Transverse colon (tissue), 4 donors: Measurements from ENCODE around the gene GAA.

Experiments used
- EP300 ChIP-seq: sonication (generic); formaldehyde crosslinking; IDR thresholded peaks from one replicate; pipeline ENCODE4 v1.6.1; 2017; ENCODE audit warnings: antibody characterized with exemption, low read depth
- POLR2A ChIP-seq: fragments of 450-650 bp; IDR thresholded peaks from one replicate; pipeline ENCODE4 v1.6.1; 2016; ENCODE audit warnings: antibody characterized with exemption, mild to moderate bottlenecking, moderate library complexity
- POLR2AphosphoS5 ChIP-seq, 3 donors: sonication (generic); formaldehyde crosslinking; IDR thresholded peaks; one replicate each; pipeline ENCODE4 v1.6.1; 2016; ENCODE audit warnings: antibody characterized with exemption in 3 of 3
- TF ChIP-seq, protein P1 (sequence below), 5 experiments: fragments of 200-600 bp in 3 of 5; fragments of 450-650 bp in 2 of 5; sonication (generic) in 3 of 5; IDR thresholded peaks; 1 replicate in 2 of 5; 2 replicates in 3 of 5; pipeline ENCODE4 v1.5.1; 2016 to 2017; ENCODE audit warnings: antibody characterized with exemption in 5 of 5, inconsistent platforms in 3 of 5, mild to moderate bottlenecking in 2 of 5, moderate library complexity in 1 of 5

DNA sequence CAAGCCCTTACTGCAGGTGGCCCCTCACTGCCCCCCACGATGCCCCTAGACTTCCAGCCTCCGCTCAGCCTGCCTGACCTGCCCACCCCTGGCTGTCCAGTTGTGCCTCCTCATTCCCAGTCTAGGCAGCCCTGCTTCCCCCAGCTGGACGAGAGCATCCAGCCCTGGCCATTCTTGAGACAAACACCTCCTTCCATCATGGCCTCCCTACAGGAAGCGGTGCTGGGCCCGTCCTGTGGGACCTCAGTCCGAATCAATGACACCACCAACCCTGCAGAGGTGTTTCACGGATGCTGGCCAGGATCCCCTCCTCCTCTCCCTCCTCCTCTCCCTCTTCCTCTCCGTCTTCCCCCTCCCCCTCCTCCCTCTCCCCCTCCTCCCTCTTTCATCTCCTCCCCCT lies 36.7 kb upstream of the GAA start:
- no peak for TF ChIP-seq POLR2A
- TF ChIP-seq EP300: no peak
- TF ChIP-seq, protein P1, sequence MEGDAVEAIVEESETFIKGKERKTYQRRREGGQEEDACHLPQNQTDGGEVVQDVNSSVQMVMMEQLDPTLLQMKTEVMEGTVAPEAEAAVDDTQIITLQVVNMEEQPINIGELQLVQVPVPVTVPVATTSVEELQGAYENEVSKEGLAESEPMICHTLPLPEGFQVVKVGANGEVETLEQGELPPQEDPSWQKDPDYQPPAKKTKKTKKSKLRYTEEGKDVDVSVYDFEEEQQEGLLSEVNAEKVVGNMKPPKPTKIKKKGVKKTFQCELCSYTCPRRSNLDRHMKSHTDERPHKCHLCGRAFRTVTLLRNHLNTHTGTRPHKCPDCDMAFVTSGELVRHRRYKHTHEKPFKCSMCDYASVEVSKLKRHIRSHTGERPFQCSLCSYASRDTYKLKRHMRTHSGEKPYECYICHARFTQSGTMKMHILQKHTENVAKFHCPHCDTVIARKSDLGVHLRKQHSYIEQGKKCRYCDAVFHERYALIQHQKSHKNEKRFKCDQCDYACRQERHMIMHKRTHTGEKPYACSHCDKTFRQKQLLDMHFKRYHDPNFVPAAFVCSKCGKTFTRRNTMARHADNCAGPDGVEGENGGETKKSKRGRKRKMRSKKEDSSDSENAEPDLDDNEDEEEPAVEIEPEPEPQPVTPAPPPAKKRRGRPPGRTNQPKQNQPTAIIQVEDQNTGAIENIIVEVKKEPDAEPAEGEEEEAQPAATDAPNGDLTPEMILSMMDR (IDR thresholded peaks at IDR 0.05): no peak
- no peak for TF ChIP-seq POLR2AphosphoS5 (IDR thresholded peaks at IDR 0.05)
